ENCODE measurements around the gene LRIT2.

Gene LRIT2

DNA sequence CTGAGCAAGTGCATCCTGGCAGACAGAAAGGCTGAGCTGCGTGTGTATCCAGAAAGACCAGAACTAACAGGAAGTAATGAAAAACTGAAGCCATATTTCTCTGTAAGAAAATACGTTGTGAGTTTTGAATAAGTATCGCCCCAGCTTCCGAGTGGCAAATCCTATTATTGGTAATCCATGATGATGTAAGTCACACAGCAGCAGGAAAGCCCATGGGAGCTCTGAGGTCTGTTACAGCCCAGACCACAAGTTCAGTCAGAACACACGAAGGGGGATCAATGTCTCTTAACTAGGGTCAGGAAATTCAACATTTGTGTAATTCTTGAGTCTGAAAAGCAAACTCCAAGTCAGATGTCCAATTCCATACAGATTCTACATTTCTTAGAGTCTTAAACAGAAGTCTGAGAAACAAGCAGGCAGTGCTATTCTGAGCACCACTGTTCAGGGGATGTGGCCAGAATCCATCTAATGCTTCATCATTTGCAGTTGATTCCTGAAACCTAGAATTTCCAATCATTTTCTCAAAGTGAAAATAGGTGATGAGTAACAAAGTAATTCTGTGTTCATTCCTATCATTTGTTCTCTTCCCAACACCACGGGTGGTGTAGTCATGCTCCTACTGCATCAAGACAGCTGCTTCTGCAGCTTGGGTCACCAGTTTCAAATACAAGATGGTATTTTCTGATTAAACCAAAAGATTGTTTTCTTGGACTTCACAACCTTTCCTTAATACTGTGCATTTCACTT, at the start of gene LRIT2:
Gene LRIT2, minus strand, starts transcription at position 118 of the 747 bp plus-strand sequence. Its CDS starts 24 bp downstream, at position 94.
- Histone ChIP-seq H3K36me3 (ENCODE audit: control insufficient read depth in 2 of 2, insufficient read depth in 1 of 2, low read length in 2 of 2) (no peaks in the 10 kb centered on the region), H3K27ac (ENCODE audit: extremely low read depth, low read depth, low read length) (no peak within 1 kb of the TSS), H3K9me3 (ENCODE audit: control insufficient read depth, insufficient read depth, low read depth, low read length) (no peaks in the 10 kb centered on the region), H3K4me3 (ENCODE audit: low read depth, low read length) (no peak within 1 kb of the TSS), H3K4me1 (ENCODE audit: control insufficient read depth, insufficient read depth, low read length) (no peaks in the 10 kb centered on the region)
- CTCF ChIA-PET, result interaction anchor here (1.0 kb wide), 1 partner anchor 113 kb away, joined by 3 read pairs; no protein-coding TSS in a partner anchor
- POLR2A ChIA-PET, result interaction anchor here (0.6 kb wide), 1 partner anchor 1203 kb away, joined by 5 read pairs; no protein-coding TSS in a partner anchor
- TF ChIP-seq MYNN (tag by site-specific recombination; IDR thresholded peaks at IDR 0.05; ENCODE audit: borderline replicate concordance) (no peak), ZNF747 (tag by site-specific recombination; IDR thresholded peaks at IDR 0.05) (no peak)
- TF ChIP-seq, protein P1, sequence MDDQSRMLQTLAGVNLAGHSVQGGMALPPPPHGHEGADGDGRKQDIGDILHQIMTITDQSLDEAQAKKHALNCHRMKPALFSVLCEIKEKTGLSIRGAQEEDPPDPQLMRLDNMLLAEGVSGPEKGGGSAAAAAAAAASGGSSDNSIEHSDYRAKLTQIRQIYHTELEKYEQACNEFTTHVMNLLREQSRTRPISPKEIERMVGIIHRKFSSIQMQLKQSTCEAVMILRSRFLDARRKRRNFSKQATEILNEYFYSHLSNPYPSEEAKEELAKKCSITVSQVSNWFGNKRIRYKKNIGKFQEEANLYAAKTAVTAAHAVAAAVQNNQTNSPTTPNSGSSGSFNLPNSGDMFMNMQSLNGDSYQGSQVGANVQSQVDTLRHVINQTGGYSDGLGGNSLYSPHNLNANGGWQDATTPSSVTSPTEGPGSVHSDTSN (CRISPR knock-in tag; IDR thresholded peaks at IDR 0.05), result no peak

GRCh38 chr10:84270708-84271107, 45.4 kb upstream of the LRIT2 start:
- CTCF ChIA-PET, result interaction anchor here (11.7 kb wide), 1 partner anchor 268 kb away, joined by 291 read pairs; no protein-coding TSS in a partner anchor
- POLR2A ChIA-PET, result no interaction called here
- H3K4me3 ChIP-seq (ENCODE audit: low read depth, low read length), result no peak overlapping the region

GRCh38 chr10:84269773-84270172, 44.4 kb upstream of the LRIT2 start:
- Histone ChIP-seq H3K36me3 (ENCODE audit: control insufficient read depth in 2 of 2, insufficient read depth in 1 of 2, low read length in 2 of 2) (no peaks in the 10 kb centered on the region), H3K4me3 (ENCODE audit: low read depth, low read length) (no peak overlapping the region), H3K27ac (ENCODE audit: extremely low read depth, low read depth, low read length) (no peak overlapping the region), H3K9me3 (ENCODE audit: control insufficient read depth, insufficient read depth, low read depth, low read length) (no peaks in the 10 kb centered on the region), H3K4me1 (ENCODE audit: control insufficient read depth, insufficient read depth, low read length) (no peaks in the 10 kb centered on the region)
- CTCF ChIA-PET, result interaction anchor here (11.7 kb wide), 1 partner anchor 269 kb away, joined by 291 read pairs; no protein-coding TSS in a partner anchor
- POLR2A ChIA-PET, result no interaction called here
- no peak for TF ChIP-seq ZNF610 (tag by site-specific recombination; IDR thresholded peaks at IDR 0.05; ENCODE audit: borderline replicate concordance)
- TF ChIP-seq ZBTB26 (tag by site-specific recombination; optimal IDR thresholded peaks at IDR 0.05), result no peak
- no peak for TF ChIP-seq ZNF26 (tag by site-specific recombination; IDR thresholded peaks at IDR 0.05)
- TF ChIP-seq, protein P2, sequence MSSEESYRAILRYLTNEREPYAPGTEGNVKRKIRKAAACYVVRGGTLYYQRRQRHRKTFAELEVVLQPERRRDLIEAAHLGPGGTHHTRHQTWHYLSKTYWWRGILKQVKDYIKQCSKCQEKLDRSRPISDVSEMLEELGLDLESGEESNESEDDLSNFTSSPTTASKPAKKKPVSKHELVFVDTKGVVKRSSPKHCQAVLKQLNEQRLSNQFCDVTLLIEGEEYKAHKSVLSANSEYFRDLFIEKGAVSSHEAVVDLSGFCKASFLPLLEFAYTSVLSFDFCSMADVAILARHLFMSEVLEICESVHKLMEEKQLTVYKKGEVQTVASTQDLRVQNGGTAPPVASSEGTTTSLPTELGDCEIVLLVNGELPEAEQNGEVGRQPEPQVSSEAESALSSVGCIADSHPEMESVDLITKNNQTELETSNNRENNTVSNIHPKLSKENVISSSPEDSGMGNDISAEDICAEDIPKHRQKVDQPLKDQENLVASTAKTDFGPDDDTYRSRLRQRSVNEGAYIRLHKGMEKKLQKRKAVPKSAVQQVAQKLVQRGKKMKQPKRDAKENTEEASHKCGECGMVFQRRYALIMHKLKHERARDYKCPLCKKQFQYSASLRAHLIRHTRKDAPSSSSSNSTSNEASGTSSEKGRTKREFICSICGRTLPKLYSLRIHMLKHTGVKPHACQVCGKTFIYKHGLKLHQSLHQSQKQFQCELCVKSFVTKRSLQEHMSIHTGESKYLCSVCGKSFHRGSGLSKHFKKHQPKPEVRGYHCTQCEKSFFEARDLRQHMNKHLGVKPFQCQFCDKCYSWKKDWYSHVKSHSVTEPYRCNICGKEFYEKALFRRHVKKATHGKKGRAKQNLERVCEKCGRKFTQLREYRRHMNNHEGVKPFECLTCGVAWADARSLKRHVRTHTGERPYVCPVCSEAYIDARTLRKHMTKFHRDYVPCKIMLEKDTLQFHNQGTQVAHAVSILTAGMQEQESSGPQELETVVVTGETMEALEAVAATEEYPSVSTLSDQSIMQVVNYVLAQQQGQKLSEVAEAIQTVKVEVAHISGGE (tag by site-specific recombination; conservative IDR thresholded peaks at IDR 0.05; ENCODE audit: low read depth), result no peak

More at GRCh38 chr10:84270708-84271107, 45.4 kb upstream of the LRIT2 start:
- Histone ChIP-seq H3K27ac (ENCODE audit: extremely low read depth, low read depth, low read length) (no peak overlapping the region), H3K36me3 (ENCODE audit: control insufficient read depth in 2 of 2, insufficient read depth in 1 of 2, low read length in 2 of 2) (no peaks in the 10 kb centered on the region), H3K4me1 (ENCODE audit: control insufficient read depth, insufficient read depth, low read length) (no peaks in the 10 kb centered on the region), H3K9me3 (ENCODE audit: control insufficient read depth, insufficient read depth, low read depth, low read length) (no peaks in the 10 kb centered on the region)
- TF ChIP-seq ZBTB8A (tag by site-specific recombination; IDR thresholded peaks at IDR 0.05) (no peak), ZNF362 (tag by site-specific recombination; IDR thresholded peaks at IDR 0.05) (no peak), ZNF248 (tag by site-specific recombination; IDR thresholded peaks at IDR 0.05) (no peak), ZNF664 (tag by site-specific recombination; IDR thresholded peaks at IDR 0.05) (no peak), WT1 (tag by site-specific recombination; IDR thresholded peaks at IDR 0.05) (no peak), ZNF175 (tag by site-specific recombination; IDR thresholded peaks at IDR 0.05) (no peak), ZNF184 (tag by site-specific recombination; IDR thresholded peaks at IDR 0.05) (no peak), TRIM28 (IDR thresholded peaks at IDR 0.05; ENCODE audit: borderline replicate concordance, low read length) (no peak), ZSCAN4 (tag by site-specific recombination; IDR thresholded peaks at IDR 0.05) (no peak)
- TF ChIP-seq, protein P3, sequence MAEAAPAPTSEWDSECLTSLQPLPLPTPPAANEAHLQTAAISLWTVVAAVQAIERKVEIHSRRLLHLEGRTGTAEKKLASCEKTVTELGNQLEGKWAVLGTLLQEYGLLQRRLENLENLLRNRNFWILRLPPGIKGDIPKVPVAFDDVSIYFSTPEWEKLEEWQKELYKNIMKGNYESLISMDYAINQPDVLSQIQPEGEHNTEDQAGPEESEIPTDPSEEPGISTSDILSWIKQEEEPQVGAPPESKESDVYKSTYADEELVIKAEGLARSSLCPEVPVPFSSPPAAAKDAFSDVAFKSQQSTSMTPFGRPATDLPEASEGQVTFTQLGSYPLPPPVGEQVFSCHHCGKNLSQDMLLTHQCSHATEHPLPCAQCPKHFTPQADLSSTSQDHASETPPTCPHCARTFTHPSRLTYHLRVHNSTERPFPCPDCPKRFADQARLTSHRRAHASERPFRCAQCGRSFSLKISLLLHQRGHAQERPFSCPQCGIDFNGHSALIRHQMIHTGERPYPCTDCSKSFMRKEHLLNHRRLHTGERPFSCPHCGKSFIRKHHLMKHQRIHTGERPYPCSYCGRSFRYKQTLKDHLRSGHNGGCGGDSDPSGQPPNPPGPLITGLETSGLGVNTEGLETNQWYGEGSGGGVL (tag by site-specific recombination; IDR thresholded peaks at IDR 0.05), result no peak
- TF ChIP-seq, protein P4, sequence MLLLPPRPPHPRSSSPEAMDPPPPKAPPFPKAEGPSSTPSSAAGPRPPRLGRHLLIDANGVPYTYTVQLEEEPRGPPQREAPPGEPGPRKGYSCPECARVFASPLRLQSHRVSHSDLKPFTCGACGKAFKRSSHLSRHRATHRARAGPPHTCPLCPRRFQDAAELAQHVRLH (tag by site-specific recombination; IDR thresholded peaks at IDR 0.05), result no peak
